ENCODE data around the gene ZBTB7C.

The ZBTB7C gene

GRCh38 chr18:48320639-48320945 lies 88.6 kb downstream of the ZBTB7C start:
- DNase-seq: no peak

- no peak for DNase-seq
Measured at GRCh38 chr18:48319801-48320638, 89.2 kb downstream of the ZBTB7C start.

- no peak for DNase-seq
Measured at GRCh38 chr18:48318436-48318835, 90.7 kb downstream of the ZBTB7C start.

- no peak for DNase-seq
Measured at GRCh38 chr18:48317781-48318381, 91.3 kb downstream of the ZBTB7C start.

DNA sequence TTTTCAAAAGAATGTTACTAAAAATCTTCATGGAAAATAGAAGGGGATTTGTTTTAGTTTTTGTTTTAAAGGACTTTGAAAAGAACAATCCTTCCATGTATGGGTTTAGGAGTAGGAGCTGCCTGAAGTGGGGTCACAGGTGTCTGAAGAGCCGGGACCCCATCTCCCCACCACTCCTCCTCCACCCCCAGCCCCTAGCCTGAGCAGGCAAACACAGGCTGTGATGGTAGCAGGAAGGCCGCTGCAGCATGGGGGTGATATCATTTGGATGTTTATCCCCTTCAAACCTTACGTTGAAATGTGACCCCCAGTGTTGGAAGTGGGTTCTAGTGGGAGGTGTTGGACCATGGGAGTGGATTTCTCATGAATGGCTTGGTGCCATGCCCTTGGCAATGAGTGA lies 93.0 kb downstream of the ZBTB7C start:
- DNase-seq: no peak

GRCh38 chr18:48314690-48315089 lies 94.5 kb downstream of the ZBTB7C start:
- DNase-seq: no peak

DNA sequence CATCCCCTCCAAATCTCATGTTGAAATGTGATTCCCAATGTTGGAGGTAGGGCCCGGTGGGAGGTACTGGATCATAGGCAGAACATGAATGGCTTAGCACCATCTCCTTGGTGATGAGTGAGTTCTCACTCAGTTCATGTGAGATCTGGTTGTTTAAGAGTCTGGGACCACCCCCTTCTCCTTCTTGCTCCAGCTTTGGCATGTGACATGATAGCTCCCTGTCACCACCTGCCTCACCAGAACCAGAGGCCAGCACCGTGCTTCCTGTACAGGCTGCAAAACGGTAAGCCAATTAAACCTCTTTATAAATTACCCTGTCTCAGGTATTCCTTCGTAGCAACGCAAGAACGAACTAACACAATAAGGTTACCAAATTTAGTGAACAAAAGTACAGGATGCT lies 95.4 kb downstream of the ZBTB7C start:
- no peak for DNase-seq

DNA sequence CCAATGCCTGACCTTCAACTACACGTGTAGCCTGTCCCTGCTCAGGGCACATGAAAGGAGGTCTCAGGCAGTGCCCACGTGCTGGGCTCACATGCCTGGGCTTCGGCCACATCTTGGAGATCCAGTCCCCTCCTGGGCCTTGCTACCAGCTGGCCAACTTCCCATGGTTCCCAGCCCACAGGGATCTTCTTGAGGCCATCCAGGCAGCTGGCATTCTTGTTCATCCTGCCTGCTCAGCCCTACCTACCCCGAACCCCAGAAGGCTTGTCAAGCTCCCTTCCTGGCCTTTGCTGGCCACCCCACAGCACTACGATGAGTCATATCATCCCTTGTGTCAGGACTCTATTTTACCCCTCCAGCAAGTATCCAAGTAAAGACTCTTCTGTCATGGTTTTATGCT lies 97.1 kb downstream of the ZBTB7C start:
- no peak for DNase-seq

DNA sequence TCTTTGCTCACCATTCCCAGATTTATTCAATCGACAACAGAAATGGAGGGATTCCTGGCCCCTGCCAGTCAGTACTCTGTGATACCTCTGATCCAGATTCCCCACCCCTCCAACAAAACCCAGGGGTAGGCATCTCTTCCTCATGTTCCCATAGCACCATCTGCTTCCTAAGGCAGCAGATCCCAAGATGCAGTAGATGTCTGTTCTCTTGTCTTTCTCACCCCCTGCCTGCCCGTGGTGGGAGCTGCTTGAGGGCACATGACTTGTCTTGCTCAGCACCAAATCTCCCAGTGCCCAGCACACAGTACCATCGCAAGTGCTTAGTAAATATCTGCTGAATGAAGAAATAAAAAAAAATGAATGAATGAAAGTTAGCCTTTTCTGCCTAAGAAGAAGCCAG lies 98.2 kb downstream of the ZBTB7C start:
- no peak for DNase-seq

DNA sequence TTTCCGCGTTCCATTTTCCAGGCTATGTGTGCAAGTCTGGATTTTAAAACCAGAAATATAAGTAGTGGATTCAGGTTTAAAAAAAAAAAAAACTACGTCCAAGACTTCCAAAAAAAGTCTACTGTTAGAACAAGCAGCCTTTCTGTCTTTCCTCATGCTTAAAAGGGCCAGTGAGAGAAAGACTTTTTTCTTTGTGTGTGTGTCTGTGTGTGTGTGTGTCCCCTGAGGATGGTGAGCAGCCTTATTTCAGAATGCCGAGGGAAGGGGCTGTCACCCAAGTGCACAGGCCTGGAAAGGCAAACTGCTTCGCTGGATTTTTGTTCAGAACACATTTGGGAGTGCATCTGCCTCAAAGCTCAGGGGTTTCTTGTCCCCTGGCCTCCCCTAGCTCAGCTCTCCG lies 98.8 kb downstream of the ZBTB7C start:
- DNase-seq: no peak

DNA sequence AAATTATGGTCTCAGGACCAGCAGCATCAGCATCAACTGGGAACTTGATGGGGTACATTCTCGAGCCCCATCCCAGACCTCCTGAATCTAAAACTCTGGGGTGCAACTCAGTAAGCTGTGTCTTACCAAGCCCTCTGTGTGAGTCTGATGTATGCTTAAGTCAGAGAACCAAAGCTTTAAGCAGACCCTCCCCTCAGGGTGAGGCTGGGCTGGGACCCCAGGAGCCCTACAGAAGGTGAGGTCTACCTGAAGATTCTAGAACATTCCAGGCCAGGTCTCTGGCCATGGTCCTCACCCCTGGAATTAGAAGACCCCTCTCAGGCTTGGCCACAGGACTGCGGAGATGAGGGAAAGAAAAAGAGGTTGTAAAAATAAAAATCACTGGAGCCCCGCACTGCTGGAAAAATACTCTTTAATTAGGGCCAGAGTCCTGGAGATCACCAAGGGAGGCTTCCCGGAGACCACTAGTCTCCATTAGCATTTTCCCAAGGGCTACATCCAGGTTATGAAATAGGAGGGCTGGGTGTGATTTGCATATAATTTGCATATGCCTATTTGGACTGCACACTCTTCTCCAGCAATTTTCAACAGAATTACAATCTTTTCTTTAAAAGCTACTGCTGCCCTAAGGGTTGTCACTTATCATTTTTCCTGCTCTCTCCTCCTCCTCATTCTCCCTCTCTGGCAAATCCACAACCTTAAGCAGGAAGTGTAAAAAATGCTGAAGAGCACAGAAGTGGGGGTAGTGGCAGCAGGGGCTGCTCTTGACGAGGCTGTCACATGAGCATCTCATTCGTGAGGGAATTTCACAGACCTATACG lies 100.2 kb downstream of the ZBTB7C start:
- no peak for DNase-seq

DNA sequence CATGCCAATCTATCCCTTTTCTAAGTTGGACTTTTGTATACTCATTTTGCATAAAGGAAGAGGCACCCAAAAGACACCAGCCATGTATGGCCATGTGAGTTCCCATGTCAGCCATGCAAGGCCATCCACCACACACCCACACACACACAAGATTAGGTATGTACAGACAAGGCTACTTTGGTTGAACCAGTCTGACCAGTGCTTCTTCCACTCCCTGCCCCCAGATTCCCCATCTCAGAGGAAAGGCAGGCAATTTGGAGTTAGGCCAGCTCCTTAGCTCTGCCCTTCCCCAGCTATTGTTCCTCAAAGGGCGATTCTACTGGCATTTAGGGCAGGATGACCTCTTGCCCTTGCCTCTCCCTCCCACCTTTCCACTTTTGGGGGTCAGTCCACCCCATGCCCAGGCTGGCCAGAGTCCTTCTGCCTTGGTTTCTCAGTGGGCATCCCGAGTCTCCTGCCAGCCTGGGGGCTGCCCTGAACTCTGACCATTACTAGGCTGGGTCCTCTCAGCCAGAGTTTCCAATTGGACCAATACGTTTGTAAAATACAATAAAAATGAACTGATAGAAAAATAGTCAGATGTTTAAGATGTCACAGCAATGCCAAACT lies 101.1 kb downstream of the ZBTB7C start:
- DNase-seq: no peak

DNA sequence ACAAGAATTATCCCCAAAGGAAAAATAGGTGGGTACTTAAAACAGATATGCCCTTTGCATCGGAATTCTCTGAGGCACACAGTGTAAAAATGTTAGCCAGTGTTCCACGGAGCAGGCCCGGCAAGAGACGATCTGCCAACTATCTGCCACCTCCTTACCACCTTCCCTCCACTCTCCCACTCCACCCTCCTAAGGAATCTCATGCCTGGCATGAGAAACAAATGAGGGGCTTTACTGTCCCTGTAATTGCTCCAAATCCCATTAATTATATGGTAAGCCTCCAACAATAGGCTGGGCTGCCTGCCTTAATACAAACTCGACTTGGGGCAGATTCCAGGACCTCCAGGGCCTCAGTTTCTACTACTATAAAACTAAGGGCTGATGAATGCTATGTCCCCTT lies 102.3 kb downstream of the ZBTB7C start:
- DNase-seq: no peak

- no peak for DNase-seq
Measured at GRCh38 chr18:48304906-48305693, 104.1 kb downstream of the ZBTB7C start.

GRCh38 chr18:48303883-48304282 lies 105.3 kb downstream of the ZBTB7C start:
- no peak for DNase-seq

DNA sequence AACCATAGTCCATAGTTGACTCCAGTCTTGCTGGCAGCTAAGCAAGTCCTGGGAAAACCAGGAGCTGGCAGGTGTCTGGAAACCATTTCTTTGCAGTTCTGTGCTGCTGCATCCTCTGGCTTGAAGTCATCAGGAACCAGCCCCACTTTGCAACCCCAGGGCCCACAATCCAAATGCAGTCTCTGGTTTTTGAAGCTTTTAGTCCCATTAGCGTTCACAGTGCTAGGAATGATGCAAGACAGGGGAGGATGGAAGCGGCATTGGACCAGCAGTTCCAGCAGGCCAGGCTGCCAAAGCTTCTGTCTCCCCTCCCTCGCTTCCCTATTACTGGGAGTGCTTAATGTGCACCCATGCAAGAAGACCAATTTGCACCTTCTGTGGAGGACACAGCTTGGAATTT lies 106.4 kb downstream of the ZBTB7C start:
- DNase-seq: no peak

DNA sequence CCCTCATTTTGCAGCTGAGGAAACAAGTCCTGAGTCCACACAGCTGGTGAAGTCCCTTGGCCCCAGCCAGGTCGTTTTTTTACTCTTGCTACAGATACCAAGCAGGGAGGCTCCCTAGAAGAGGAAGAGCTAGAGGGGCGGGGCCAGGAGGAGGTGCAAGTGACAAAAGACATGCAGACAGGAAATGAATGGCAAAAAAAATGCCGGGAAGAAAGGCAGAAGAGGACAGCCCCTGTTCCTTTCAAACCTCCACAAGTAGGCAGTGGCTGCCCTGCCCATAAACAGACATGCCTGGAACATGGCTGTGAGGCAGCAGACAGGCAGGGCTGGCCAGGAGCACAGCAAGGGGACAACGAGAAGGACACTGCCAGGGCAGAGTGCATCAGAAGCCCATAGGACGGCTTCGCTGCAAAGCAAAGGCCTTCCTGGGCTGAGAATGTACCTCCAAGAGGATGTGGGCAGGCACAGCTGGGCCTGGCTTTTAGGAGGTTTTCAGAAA lies 108.7 kb downstream of the ZBTB7C start:
- DNase-seq: no peak

GRCh38 chr18:48297139-48297538 lies 112.0 kb downstream of the ZBTB7C start:
- DNase-seq: no peak

DNA sequence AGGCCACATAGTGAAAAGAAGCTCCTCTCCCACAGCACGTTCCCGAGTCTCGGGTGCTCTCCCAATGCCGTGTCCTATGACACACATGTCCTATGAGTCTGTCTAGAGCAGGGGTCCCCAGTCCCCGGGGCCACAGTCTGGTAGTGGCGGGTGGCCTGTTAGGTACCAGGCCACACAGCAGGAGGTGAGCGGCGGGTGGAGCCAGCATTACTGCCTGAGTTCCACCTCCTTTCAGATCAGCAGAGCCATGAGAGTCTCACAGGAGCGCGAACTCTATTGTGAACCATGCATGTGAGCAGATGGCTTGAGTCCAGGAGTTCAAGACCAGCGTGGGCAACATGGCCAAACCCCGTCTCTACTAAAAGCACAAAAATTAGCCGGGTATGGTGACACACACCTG lies 112.6 kb downstream of the ZBTB7C start:
- DNase-seq: no peak

- DNase-seq: no peak
Measured at GRCh38 chr18:48295586-48296311, 113.4 kb downstream of the ZBTB7C start.

- DNase-seq: no peak
Measured at GRCh38 chr18:48294899-48295585, 114.1 kb downstream of the ZBTB7C start.
